Dermis blood vessel endothelial cell (primary cell): ENCODE data around the gene NPSR1. TPM values are rescaled to one million over a fixed set of nuclear protein-coding genes. Genes with fewer than 3 reads are reported as not detected.
A peak's percentile ranks its signal among the peaks of the same experiment; 100 is the strongest.
"Not testable (repeated sequence)": the region's sequence is repeated elsewhere in the genome, so short reads cannot be mapped to it uniquely, and the experiment has no call there.

ENCODE experiments used
- DNase-seq: peaks from one replicate; pipeline ENCODE4 v3.0.0; 2010
- total RNA-seq: library from RNA; depleted of rRNA; stranded (reverse); fragments of >200 nt; gene quantifications from 2 replicates; pipeline ENCODE4 v1.2.3, GENCODE V29; 2014

NPSR1 gene
- total RNA-seq, 1 donor from 2014 or later: not detected

DNA sequence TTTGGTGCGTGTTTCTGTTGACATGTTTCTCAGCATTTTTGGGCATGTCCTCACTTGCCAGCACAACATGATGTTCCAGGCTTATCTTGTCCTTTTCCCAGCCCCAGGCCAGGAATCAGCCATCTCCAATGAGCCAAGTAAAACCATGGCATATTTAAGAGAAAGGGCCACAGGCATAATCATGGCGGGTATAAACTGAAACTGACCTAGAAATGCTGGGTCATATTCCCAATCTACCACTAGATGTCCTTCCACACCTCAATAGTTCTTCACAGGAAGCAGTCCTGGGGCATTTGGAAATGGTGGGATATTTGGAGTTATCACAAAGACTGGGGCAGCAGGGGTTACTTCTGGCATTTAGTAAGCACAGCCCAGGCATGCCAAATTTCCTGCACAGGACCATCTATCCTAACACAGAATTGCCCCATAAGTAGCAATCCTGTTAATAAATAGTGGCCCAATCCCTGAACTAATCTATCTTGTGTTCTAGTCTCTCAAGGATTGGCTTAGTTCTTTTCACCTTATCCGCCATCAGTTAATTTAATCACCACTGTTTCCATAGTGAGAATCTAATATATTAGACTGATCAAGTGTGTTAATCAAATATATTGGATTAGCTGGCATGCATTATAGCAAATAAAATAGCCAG is 101.6 kb downstream of the NPSR1 start:
- peak; percentile 71 for DNase-seq

DNA sequence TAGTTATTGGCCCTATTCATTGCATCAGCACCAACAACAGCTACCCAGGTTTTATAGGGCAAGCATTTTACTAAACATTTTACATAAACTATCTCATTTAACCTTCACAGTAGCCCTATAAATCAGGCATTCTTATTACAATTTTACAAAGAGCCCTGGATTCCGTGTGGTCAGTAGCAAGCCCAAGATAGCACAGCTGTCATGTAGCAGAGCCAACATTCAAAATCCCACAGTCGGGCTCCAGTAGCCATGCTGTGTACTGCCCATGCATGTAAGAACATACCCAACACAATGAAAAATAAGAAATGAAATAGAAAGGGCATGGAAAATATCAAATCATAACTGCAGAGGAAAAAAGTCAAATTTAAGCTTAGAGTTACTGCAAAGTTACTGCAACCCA is 102.3 kb downstream of the NPSR1 start:
- no peak for DNase-seq

DNA sequence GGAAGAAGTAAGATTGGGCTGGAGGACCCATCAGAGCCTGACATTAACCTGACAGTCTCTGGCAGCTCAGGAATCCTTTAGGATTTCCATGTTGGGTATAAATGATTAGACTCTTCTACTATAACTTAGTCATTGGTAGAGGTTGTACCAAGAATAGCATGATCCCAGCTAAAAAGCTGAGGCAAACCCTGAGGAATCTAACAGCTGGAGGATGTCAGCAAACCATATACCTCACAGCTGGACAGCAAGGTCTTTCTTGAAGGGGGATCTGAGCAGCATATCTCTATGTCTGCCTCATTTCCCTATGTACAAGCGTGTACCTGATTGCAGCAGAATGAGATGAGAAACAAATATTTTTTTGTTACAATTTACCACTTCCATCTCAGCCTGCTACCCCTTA is 103.2 kb downstream of the NPSR1 start:
- DNase-seq: no peak

GRCh38 chr7:34761627-34762026 is 103.6 kb downstream of the NPSR1 start:
- DNase-seq: no peak

DNA sequence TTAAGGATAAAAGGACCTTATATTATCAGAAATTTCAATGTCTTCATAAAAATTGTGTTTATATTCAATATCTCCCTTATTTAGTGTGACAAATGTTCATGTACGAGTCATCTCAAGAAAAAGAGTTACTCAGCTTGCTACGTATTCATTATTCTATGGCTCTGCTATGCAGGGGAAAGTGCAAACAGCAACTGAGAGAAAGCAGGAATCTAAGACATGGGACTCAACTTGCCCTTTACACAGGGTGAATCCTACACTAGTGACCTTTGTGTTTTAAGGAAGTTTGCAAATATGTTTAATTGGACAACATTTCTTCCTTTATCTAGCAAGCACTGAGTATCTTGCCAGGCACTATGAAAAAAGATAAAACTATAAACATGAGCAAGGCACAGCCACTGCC is 104.7 kb downstream of the NPSR1 start:
- no peak for DNase-seq

DNA sequence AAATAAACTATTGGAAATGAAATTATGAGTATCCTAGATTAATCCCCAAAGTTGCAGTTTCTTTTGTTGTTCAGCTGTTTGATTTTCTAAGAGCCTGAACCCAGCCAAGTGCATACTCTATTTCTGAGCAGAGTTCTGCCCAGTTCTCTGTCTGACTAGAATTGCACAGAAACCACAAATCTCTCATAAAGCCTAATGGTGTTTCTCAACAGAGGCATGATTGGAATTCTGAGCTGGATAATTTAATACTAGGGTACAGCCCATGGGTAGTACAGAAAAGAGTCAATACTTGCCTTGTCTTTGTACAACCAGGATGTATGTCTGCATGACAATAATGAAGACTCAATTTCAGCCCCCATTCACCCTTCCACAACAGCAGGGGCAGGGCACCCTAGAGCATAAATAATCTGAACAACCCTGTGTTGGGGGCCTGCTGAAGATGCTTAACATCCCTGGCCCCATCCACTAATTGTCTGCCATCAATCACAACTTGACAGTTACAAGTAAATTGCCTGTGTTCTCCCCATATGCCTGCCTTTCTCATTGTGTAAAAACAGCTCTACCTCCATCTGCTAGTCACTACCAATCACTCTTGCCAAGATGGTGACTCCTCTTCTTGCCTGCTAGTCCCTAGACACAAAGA is 114.4 kb downstream of the NPSR1 start:
- no peak for DNase-seq

GRCh38 chr7:34776748-34777358 is 118.8 kb downstream of the NPSR1 start:
- no peak for DNase-seq

DNA sequence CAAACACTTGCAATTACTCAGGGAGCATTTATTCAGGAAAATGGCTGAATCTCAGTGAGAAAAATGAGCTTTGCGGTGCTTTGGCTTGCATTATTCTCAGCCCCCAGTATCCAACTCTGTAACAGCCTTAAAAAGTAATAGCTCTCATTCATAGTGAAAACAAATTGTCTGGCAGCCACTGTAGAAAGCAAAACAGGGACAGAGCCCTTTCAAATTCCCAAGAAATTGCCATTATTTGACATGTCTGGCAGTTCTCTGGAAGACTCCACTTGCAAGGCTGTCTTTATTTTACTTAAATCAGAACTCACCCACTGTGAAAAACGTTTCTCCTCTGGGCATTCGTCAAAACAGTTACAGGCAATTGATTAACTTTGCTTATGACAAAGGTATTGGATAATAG is 122.5 kb downstream of the NPSR1 start:
- DNase-seq: no peak

DNA sequence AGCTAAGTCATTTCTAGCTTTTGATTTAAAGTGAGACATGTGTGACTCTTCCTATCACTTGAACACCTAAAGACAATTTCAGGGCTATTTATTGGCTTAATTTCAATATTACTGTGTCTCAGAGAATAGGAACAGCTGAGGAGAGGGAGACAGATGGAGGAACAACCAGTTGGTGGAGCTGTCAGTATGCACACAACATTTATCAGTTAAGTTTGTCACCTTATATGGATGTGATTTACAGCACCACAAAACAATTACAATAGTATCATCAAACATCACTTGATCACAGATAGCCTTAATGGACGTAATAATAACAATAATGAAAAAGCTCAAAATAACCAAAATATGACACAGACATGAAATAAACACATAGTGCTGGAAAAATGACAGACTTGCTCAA is 129.6 kb downstream of the NPSR1 start:
- DNase-seq: no peak

GRCh38 chr7:34806831-34807230 is 148.8 kb downstream of the NPSR1 start:
- no peak for DNase-seq

- no peak for DNase-seq
Observed at GRCh38 chr7:34807548-34808340, 149.7 kb downstream of the NPSR1 start.

DNA sequence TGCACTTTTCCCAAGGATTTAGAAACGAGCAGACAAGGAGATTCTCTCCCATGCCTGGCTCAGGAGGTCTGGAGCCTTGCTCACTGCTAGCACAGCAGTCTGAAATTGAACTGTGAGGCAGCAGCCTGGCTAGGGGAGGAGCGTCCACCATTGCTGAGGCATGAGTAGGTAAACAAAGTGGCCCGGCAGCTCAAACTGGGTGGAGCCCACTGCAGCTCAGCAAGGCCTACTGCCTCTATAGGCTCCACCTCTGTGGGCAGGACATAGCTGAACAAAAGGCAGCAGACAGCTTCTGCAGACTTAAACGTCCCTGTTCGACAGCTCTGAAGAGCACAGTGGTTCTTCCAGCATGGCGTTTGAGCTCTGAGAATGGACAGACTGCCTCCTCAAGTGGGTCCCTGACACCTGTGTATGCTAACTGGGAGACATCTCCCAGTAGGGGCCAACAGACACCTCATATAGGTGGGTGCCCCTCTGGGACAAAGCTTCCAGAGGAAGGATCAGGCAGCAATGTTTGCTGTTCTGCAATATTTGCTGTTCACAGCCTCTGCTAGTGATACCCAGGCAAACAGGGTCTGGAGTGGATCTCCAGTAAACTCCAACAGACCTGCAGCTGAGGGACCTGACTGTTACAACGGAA is 156.3 kb downstream of the NPSR1 start:
- not testable (repeated sequence) for DNase-seq

DNA sequence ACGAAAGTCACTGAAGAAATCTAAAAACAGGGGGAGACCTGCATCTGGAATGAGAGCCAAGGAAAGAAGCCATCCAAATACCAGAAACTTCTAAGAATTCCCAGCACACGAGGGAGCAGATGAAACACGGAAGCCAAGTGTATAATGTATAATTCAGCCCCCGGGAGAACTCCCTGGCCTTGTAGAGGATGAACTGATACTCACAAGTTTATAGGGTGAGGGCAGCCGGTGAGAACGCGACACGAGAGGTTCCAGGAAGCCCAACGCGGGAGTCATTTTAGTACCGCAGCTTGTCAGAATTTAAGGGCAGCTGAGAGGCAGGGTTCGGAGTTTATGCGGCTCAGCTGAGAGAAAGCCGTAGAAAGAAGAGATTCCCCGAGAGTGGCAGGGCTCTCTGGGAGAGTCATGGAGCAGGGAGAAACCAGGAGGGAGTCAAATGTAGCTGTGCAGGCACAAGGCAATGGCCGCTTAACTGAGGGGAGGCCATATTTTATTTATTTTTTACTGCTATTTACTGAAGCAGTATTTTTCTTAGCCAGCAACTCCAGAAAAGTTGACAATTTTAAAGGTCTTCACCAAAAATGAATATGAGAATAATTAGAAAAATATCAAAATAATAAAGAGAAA is 164.0 kb downstream of the NPSR1 start:
- DNase-seq: no peak

GRCh38 chr7:34823650-34824258 is 165.7 kb downstream of the NPSR1 start:
- peak; percentile 75 for DNase-seq

DNA sequence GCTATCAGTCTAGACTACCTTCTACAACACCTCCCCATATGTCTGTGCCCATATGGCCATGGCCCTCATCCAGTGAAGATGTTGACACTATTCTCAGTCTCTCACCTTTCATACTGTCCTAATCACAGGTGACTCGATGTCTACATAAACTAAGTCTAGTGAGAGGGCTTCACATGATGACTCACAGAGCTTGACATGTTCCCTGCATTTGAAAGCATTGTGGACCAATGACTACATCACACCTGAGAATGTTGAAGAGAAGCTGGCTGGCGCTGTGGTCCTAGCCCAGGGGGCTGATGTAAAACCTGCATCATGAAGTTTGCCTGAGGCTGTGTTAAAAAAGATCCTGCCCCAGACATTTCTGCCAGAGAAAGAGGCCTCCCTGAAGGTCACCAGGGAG is 167.2 kb downstream of the NPSR1 start:
- no peak for DNase-seq

- no peak for DNase-seq
Observed at GRCh38 chr7:34830390-34830789, 172.4 kb downstream of the NPSR1 start.

DNA sequence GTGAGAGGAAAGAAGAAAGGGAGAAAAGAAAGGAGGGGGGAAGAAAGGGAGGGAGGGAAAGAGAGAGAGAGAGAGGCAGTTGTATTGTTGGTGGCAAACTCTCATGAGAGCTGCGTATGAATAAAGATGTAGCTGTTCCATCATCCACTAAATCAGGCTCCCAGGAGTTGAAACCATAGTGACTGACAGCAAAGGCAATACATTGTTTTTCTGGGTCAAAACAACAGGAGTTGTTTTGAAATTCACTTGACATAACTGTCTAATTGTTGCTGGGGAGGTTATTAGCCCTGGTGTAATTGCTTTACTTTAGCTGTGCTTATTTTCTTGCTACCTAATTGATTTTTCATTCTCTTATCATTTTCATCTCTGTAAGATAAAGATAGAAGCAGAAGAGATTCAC is 173.4 kb downstream of the NPSR1 start:
- no peak for DNase-seq

- no peak for DNase-seq
Observed at GRCh38 chr7:34832020-34832419, 174.0 kb downstream of the NPSR1 start.

DNA sequence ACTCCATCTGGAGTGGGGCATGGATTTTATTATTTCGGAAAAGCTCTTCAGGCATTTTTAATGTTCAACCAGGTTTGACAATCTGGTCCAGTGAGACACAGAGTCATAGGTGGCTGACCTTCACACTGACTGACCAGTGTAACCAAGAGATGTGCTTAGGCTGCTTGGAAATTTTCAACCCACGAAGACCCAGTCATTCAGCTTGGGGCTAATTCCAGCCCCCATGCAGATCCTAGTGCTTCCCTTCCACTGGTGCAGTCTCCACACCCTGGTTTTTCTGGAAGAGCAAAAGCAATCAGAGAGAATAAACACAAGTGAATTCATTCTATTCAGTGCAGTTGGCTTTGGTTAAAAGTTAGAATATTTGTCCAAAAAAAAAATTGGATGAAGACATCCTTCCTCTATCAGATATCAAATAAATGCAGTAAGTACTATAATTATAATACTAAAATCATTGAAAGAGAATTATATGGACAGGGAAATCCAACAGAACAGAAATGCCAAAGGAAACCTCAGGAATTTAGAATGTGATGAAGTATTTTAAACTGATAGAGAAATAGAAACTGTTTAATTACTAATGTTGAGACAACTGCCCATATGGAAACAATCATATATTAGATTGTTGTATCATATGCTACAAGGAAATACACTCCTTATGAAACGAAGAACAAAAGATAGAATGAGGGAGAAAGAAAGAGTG is 178.0 kb downstream of the NPSR1 start:
- no peak for DNase-seq

DNA sequence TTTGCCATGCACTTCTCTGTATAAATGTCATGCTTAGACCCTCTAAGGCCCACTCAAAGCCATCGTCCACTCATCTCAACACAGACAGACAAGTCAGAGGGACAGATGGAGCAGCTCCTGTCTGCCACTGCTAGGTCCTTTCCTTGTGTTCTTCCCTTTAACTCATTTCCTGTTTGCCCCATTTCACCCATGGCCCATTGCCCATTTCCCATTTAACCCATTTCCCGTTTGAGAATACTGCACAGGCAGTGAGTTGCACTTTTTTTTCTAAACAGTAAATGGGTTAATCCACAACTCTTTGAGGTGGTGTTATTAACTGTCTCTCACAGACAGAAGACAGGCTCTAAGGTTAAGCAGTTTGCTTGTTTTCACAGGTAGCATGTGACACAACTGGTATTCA is 179.3 kb downstream of the NPSR1 start:
- DNase-seq: peak; percentile 38

GRCh38 chr7:34837801-34838201 is 179.8 kb downstream of the NPSR1 start:
- peak; percentile 26 for DNase-seq
